Measurements from ENCODE around the gene DHRS2. TPM values are rescaled to one million over a fixed set of nuclear protein-coding genes. Genes with fewer than 3 reads are reported as not detected.

DHRS2 gene
- total RNA-seq, 4 donors from 2014 or later: not detected

DNA sequence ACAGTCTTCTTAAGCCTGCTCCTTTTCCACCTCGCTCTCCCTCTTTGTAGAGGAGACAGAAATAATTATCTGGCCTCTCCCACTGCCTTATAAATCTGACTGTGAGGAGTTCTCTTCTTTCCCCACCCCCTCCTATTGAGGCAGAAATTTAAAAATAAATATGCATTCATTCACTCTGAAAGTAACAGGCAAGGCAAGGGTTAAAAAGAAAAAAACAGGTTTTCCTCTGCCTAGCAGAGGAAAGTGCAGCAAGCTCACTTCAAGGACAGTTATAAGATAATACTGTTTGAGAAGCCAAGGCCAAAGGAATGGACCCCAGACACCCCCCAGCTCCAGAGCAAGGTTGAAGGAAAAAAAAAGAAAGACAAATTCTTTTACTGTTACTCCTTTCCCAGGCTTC, 56.3 kb downstream of the DHRS2 start:
- no peak for ATAC-seq
- no peak for DNase-seq
- in situ Hi-C loops (cut with MboI; ENCODE audit: low sequenced_read_pairs in 4 of 4) (no loop called here), intact Hi-C loops (cut with DNase I; ENCODE audit: low total_unique reads) (no loop called here)
- H3K36me3 ChIP-seq: no peaks in the 10 kb centered on the region
- no peaks in the 10 kb centered on the region for H3K4me1 ChIP-seq
- H3K4me3 ChIP-seq: no peak overlapping the region
- H3K27ac ChIP-seq: no peak overlapping the region
- no peaks in the 10 kb centered on the region for H3K9me3 ChIP-seq
- no peak for TF ChIP-seq POLR2A (IDR thresholded peaks at IDR 0.05)
- TF ChIP-seq, protein P1, sequence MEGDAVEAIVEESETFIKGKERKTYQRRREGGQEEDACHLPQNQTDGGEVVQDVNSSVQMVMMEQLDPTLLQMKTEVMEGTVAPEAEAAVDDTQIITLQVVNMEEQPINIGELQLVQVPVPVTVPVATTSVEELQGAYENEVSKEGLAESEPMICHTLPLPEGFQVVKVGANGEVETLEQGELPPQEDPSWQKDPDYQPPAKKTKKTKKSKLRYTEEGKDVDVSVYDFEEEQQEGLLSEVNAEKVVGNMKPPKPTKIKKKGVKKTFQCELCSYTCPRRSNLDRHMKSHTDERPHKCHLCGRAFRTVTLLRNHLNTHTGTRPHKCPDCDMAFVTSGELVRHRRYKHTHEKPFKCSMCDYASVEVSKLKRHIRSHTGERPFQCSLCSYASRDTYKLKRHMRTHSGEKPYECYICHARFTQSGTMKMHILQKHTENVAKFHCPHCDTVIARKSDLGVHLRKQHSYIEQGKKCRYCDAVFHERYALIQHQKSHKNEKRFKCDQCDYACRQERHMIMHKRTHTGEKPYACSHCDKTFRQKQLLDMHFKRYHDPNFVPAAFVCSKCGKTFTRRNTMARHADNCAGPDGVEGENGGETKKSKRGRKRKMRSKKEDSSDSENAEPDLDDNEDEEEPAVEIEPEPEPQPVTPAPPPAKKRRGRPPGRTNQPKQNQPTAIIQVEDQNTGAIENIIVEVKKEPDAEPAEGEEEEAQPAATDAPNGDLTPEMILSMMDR (IDR thresholded peaks at IDR 0.05 in 4 of 5, conservative IDR thresholded peaks at IDR 0.05 in 1 of 5): no peak
- peaks cover 0 to 4% (median 2%) of the 10 kb centered on the region in 3 donors for H3K27me3 ChIP-seq

DNA sequence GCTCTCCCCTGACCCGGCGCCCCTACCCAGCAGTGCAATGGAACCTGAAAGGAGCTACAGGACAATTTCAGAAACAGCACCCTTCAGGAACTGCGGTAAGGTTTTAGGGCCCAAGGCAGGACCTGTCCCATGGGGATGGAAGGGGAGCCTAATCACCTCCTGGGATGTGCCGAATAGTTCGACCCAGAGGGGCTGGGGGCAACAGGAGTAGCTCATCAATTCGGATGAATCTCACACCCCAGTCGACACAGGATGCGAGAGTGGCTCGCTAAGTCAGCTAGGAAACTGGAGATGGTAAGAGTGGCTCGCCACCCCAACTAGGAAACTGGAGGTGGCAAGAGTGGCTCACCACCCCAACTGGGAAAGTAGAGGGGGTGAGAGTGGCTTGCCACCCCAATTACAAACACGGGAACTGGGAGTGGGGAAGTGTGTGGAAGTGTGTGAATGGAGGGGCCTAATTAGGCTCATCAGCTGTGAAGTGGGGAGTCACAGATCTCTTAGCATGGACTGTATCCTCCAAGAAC, 57.1 kb downstream of the DHRS2 start:
- no peak for TF ChIP-seq POLR2A (IDR thresholded peaks at IDR 0.05)
- TF ChIP-seq, protein P1 (IDR thresholded peaks at IDR 0.05 in 4 of 5, conservative IDR thresholded peaks at IDR 0.05 in 1 of 5): no peak
- no peaks in the 10 kb centered on the region for H3K9me3 ChIP-seq
- intact Hi-C loops (cut with DNase I; ENCODE audit: low total_unique reads): no loop called here
- H3K4me1 ChIP-seq: no peaks in the 10 kb centered on the region
- H3K27ac ChIP-seq: no peak overlapping the region
- no peaks in the 10 kb centered on the region for H3K36me3 ChIP-seq
- H3K27me3 ChIP-seq: peaks cover 0 to 6% (median 2%) of the 10 kb centered on the region in 3 donors
- ATAC-seq (no peak), DNase-seq (no peak)
- no peak overlapping the region for H3K4me3 ChIP-seq
- in situ Hi-C loops (cut with MboI; ENCODE audit: low sequenced_read_pairs in 4 of 4): no loop called here

DNA sequence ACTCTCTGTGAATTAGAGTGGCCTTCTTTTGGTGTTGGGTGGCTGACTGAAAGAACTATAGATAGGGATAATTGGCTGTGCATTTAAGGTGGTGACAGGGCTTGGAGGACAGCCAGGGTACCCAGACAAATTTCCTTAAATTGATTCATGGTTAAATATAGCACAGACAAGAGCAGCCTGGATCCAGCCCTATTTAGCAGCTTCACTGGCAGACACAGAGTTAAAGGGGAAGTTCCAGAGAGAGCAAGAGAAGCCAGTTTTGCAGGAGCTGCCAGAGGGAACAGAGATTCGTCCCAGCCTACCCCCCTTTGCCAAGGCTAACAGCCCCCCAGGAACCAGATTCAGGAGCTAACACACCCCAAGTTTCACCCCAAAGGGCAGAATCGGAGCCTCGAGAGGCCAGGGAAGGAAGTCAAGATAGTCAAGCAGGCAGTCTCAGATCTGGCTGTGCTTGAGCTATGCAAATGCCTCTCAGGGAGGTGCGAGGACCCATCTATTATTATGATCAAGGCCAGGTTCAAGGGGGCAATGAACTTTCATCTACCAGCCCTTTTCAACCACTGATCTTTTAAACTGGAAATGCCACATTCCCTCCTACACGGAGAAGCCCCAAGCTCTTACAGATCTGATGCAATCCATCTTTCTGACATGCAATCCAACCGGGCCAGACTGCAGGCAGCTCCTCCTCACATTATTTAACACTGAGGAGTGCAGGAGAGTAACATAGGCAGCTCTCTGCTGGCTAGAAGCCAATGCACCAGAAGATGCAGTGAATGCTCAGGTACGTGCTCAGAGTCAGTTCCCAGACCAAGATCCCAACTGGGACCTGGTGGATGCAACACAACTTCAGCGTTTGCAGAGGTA, 58.2 kb downstream of the DHRS2 start:
- ATAC-seq: no peak
- H3K4me1 ChIP-seq: no peaks in the 10 kb centered on the region
- no peak overlapping the region for H3K4me3 ChIP-seq
- H3K27ac ChIP-seq: no peak overlapping the region
- in situ Hi-C loops (cut with MboI; ENCODE audit: low sequenced_read_pairs in 4 of 4) (no loop called here), intact Hi-C loops (cut with DNase I; ENCODE audit: low total_unique reads) (no loop called here)
- DNase-seq: no peak
- H3K27me3 ChIP-seq: peaks cover 0 to 7% (median 2%) of the 10 kb centered on the region in 3 donors
- H3K9me3 ChIP-seq: no peaks in the 10 kb centered on the region
- TF ChIP-seq, protein P1 (IDR thresholded peaks at IDR 0.05 in 4 of 5, conservative IDR thresholded peaks at IDR 0.05 in 1 of 5): no peak
- no peak for TF ChIP-seq POLR2A (IDR thresholded peaks at IDR 0.05)
- no peaks in the 10 kb centered on the region for H3K36me3 ChIP-seq

Other genes with a start within 250 kb of the DHRS2 start
- gene MYH6, start 228.1 kb upstream of the DHRS2 start, total RNA-seq: 1,000 to 10,000 TPM in 1 of 4 donors, 100 to 1,000 TPM in 1, 10 to 100 TPM in 2; 20.4 to 1,496 (median 303) TPM
- gene MYH7, start 200.7 kb upstream of the DHRS2 start, total RNA-seq: 1,000 to 10,000 TPM; 1,360 to 5,274 (median 3,359) TPM
- 10 to 100 TPM; 27.9 to 41.9 (median 36.1) TPM for gene NGDN, start 166.7 kb upstream of the DHRS2 start, total RNA-seq
- gene ZFHX2, start 84.6 kb upstream of the DHRS2 start, total RNA-seq: under 1 TPM in 3 of 4 donors, not detected in 1; 0.23 to 0.44 (median 0.41) TPM
- 10 to 100 TPM; 13.2 to 32.9 (median 21.4) TPM for gene THTPA, start 80.1 kb upstream of the DHRS2 start, total RNA-seq
- gene AP1G2, start 68.6 kb upstream of the DHRS2 start, total RNA-seq: 10 to 100 TPM in 1 of 4 donors, 1 to 10 TPM in 3; 1.5 to 31.5 (median 7.8) TPM
- gene JPH4, start 57.6 kb upstream of the DHRS2 start, total RNA-seq: under 1 TPM in 1 of 4 donors, not detected in 3; 0.09 TPM

Data from gastrocnemius medialis (tissue), 4 donors.